Type B pancreatic cell (in vitro differentiated cells): ENCODE data around the gene AQP2. TPM values are rescaled to one million over a fixed set of nuclear protein-coding genes. Genes with fewer than 3 reads are reported as not detected.

Experiments used
- DNase-seq: peaks from one replicate; pipeline ENCODE4 v3.0.0; 2021; ENCODE audit warnings: mixed read lengths; ENCODE audit not compliant: unreplicated experiment; ENCODE audit errors: extremely low spot score
- H3K27ac Mint-ChIP-seq: 2 replicates; pipeline ENCODE4 v1.8.0; 2021; ENCODE audit warnings: mild to moderate bottlenecking, mixed read lengths
- H3K27me3 Mint-ChIP-seq: 2 replicates; pipeline ENCODE4 v1.8.0; 2021; ENCODE audit warnings: mixed read lengths
- H3K36me3 Mint-ChIP-seq: 2 replicates; pipeline ENCODE4 v1.8.0; 2021; ENCODE audit warnings: mixed read lengths
- H3K4me1 Mint-ChIP-seq: one replicate; pipeline ENCODE4 v1.8.0; 2021; ENCODE audit warnings: mixed read lengths; ENCODE audit not compliant: unreplicated experiment
- H3K4me3 Mint-ChIP-seq: 2 replicates; pipeline ENCODE4 v1.8.0; 2021; ENCODE audit warnings: mild to moderate bottlenecking, mixed read lengths
- H3K9me3 Mint-ChIP-seq: 2 replicates; pipeline ENCODE4 v1.8.0; 2021; ENCODE audit warnings: mixed read lengths
- CTCF ChIP-seq: fragments of 200-600 bp; sonication (generic); conservative IDR thresholded peaks from 2 replicates; pipeline ENCODE4 v1.5.0; 2021; ENCODE audit warnings: antibody characterized with exemption, mild to moderate bottlenecking
- total RNA-seq: library from RNA; stranded (reverse); gene quantifications from 2 replicates; pipeline ENCODE4 v1.2.1, GENCODE V29; 2021; ENCODE audit warnings: low replicate concordance

AQP2 gene
- total RNA-seq, 1 donor from 2014 or later, result not detected

GRCh38 chr12:49925433-49926204 is 24.9 kb upstream of the AQP2 start:
- no peak overlapping the region for H3K4me3 Mint-ChIP-seq
- H3K4me1 Mint-ChIP-seq, result peaks cover 4% of the 10 kb centered on the region
- H3K9me3 Mint-ChIP-seq, result no peaks in the 10 kb centered on the region
- H3K36me3 Mint-ChIP-seq, result no peaks in the 10 kb centered on the region
- no peak for DNase-seq
- TF ChIP-seq CTCF, result no peak
- no peak overlapping the region for H3K27ac Mint-ChIP-seq
- peaks cover 6% of the 10 kb centered on the region for H3K27me3 Mint-ChIP-seq

GRCh38 chr12:49928471-49928870 is 22.1 kb upstream of the AQP2 start:
- Mint-ChIP-seq H3K27ac (no peak overlapping the region), H3K36me3 (no peaks in the 10 kb centered on the region), H3K27me3 (peaks cover 6% of the 10 kb centered on the region), H3K9me3 (no peaks in the 10 kb centered on the region), H3K4me3 (no peak overlapping the region), H3K4me1 (no peaks in the 10 kb centered on the region)
- no peak for TF ChIP-seq CTCF
- DNase-seq, result no peak

- H3K27ac Mint-ChIP-seq, result no peak overlapping the region
- peaks cover 3% of the 10 kb centered on the region for H3K9me3 Mint-ChIP-seq
- no peak overlapping the region for H3K4me3 Mint-ChIP-seq
- TF ChIP-seq CTCF, result no peak
- peaks cover 2% of the 10 kb centered on the region for H3K4me1 Mint-ChIP-seq
- DNase-seq, result no peak
- H3K36me3 Mint-ChIP-seq, result no peaks in the 10 kb centered on the region
- H3K27me3 Mint-ChIP-seq, result peaks cover 6% of the 10 kb centered on the region
These were observed 21.0 kb upstream of the AQP2 start for GRCh38 chr12:49929581-49929980.

GRCh38 chr12:49930515-49931288 is 19.8 kb upstream of the AQP2 start:
- peaks cover 5% of the 10 kb centered on the region for H3K9me3 Mint-ChIP-seq
- peak; percentile 60 for TF ChIP-seq CTCF
- DNase-seq, result no peak

GRCh38 chr12:49932023-49932422 is 18.5 kb upstream of the AQP2 start:
- H3K4me1 Mint-ChIP-seq, result peaks cover 8% of the 10 kb centered on the region
- TF ChIP-seq CTCF, result no peak
- no peak overlapping the region for H3K27ac Mint-ChIP-seq
- no peak for DNase-seq
- H3K4me3 Mint-ChIP-seq, result no peak overlapping the region
- H3K36me3 Mint-ChIP-seq, result no peaks in the 10 kb centered on the region
- peaks cover 5% of the 10 kb centered on the region for H3K9me3 Mint-ChIP-seq
- H3K27me3 Mint-ChIP-seq, result peaks cover 6% of the 10 kb centered on the region

More at GRCh38 chr12:49930515-49931288, 19.8 kb upstream of the AQP2 start:
- H3K27ac Mint-ChIP-seq, result no peak overlapping the region
- peaks cover 6% of the 10 kb centered on the region for H3K27me3 Mint-ChIP-seq
- peaks cover 8% of the 10 kb centered on the region for H3K4me1 Mint-ChIP-seq
- no peaks in the 10 kb centered on the region for H3K36me3 Mint-ChIP-seq
- no peak overlapping the region for H3K4me3 Mint-ChIP-seq
